ENCODE results near the gene ARHGAP10.

DNA sequence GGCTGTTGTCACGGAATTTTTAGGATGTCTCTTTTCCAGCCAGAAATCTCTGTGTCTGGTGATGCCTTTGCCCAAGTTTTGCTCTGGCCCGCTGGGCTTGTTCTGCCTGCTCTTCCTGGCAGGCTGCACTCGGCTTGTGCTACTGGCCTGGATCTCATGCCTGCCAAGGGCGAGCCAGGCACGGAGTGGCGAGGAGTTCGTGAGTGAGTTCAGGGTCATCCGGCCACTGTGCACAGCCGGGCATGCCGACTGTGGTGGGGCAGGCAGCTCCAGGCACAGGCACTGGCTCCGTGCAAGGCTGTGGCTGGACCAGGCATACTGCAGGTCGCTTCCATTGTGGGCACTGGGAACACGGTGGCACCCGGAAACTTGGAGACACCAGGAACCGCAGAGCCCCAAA lies 129.1 kb downstream of the ARHGAP10 start:
- TF ChIP-seq GATA2 (IDR thresholded peaks at IDR 0.05; ENCODE audit: low read depth, low read length) (no peak), GATA3 (IDR thresholded peaks at IDR 0.05; ENCODE audit: low read depth, low read length) (no peak)

Measured in SH-SY5Y (cell line).